HG03575 (cell line): ENCODE measurements around the gene PTPRH.

Source experiments
- ATAC-seq: cut with Tn5 transposase; IDR thresholded peaks from one replicate; pipeline ENCODE4 v1.9.1; 2021; ENCODE audit not compliant: unreplicated experiment, insufficient number of reproducible peaks, low FRiP score; ENCODE audit errors: extremely low read depth

Gene PTPRH

GRCh38 chr19:55146705-55147273, 62.5 kb downstream of the PTPRH start:
- no peak for ATAC-seq

- no peak for ATAC-seq
Measured at GRCh38 chr19:55146078-55146704, 63.1 kb downstream of the PTPRH start.

GRCh38 chr19:55145232-55145631, 64.1 kb downstream of the PTPRH start:
- no peak for ATAC-seq

DNA sequence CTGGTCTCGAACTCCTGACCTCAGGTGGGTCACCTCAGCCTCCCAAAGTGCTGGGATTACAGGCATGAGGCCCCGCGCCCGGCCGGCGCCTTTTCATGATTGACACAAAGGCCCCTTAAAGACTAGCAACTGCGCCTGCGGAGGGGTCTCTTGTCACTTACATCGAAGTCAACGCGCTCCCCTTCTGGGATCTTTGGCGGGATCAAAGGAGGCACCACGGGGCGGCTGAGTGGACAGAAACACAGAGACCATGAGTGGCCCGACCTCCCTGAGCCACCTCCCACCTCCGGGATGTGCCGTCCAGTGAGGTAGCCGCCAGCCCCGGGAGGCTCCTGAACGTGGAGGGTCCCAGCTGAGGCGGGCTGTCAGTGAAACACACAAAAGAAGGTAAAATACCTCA, 67.6 kb downstream of the PTPRH start:
- no peak for ATAC-seq

DNA sequence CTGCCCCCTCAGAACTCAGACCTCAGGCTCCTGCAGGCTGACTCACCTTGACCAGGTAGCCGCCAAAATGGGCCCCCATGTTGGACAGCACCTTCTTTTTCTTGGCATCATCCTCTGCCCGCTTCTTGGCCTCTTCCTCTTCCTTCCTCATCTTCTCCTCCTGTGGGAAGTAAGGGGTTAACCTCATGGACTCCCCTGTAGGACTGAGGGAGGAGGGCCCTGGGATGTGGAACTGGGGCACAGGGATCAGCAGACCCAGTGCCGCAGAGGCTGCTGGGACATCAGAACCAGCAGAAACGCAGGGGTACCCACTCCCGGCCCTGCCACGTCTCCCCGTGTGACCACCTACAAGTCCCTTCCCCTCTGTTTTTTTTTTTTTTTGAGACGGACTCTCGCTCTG, 71.4 kb downstream of the PTPRH start:
- ATAC-seq, result no peak

DNA sequence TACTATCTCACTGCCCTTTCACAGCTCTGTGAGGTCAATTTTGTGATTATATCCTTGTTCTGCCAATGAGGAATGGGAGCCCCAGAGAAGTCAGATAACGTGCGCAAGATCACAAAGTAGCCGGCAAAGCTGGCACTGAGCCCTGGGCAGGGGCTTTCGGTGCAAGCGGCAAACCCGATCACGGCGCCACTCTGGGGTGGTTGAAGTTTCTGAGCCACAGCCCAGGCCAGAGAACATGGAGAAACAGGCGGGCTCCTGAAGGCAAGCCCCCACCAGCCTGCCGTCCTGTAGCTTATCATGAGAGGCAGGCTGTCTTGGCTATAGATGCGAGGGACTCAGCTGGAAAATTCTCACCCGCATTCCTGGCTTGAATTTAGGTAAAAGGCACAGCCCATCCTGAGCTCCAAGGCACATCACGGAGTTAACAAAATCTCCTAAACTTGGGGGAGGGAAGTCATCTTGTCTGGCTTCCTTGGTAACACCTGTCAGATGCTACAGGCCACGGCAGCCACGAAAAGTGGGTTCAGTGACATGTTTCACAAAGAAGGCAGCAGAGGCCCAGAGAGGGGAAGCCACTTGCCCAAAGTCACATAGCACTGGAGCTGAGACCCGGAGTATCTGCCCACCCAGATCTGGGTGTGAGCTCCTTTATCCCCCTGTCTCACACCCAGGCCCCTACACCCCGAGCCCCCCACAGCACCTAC, 72.8 kb downstream of the PTPRH start:
- no peak for ATAC-seq

DNA sequence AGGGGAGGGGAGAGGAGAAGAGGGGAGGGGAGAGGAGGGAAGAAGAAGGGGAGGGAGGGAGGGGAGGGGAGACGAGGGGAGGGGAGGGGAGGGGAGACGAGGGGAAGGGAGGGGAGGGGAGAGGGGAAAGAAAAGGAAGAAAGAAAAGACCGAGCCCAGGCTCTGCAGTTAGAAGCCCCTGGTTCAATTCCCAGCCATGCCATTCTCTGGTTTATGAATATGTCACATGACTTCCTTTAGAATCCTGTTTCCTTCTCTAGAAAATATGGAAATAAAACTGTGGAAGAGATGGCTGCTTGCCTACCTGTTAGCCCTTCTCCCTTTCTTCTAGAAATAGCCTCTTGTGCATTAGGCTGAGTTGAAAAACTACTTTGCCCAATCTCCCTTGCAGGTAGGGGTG, 74.6 kb downstream of the PTPRH start:
- no peak for ATAC-seq

DNA sequence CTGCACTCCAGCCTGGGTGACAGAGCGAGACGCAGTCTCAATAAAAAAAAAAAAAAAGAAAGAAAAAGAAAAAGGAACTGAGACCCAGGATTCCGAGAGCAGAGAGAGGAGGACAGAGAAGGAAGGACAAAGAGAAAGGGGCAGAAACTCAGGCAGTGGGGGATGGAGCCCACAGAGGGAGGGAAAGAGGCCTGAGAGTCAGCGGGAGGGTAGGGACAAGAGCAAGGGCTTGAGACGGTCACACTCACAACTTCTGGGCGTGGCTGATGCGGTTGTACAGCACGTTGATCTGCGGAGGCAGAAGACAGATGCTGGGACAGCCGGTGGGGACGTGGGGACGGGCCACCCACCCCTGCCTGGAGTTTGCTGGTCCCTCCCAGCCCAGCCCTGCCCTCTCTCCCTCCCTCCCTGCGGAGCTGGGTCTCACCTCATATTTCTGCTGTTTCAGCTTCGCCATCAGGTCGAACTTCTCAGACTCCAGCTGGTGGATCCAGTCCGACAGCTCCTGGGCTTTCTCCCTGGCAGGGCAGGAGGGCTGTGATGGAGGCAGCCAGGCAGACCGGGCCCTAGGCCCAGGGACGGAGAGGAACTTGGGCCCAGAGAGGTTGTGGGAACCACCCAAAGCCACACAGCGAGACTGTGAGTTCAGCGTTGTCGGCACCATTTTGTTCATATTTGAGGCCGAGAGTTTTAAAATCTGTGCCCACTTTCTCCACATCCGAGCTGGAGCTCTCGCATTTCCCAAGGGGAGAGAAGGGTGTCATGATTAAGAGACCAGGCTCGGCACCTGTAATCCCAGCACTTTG, 75.5 kb downstream of the PTPRH start:
- no peak for ATAC-seq

DNA sequence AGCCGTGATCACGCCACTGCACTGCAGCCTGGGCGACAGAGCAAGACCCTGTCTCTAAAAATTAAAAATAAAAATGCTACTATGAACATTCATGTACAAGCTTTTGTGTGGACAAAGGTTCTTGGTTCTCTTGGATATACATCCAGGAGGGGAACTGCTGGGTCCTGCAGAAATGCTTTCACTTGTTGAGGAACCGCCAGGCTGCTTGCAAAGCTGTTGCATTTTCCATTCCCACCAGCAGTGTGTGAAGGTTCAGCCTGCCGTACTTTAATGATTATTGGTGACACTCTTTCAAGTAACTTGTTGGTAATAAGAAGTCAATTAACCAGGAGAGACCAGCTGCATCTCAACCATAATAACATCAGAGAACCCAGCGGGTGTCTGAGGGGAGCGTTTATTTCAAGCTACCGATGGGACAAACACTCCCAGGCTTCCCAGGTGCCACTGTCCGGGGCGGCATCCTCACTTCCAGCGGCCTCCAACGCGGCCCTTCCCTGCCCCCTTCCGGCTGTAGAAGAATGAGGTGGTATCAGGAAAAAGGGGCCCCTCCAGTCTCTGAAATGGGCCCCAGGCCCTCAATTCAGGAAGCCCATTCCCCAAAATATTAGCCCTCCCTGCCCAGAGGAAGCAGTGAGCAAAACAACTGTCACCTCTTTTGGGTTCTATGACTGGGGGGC, 76.7 kb downstream of the PTPRH start:
- ATAC-seq, result no peak

DNA sequence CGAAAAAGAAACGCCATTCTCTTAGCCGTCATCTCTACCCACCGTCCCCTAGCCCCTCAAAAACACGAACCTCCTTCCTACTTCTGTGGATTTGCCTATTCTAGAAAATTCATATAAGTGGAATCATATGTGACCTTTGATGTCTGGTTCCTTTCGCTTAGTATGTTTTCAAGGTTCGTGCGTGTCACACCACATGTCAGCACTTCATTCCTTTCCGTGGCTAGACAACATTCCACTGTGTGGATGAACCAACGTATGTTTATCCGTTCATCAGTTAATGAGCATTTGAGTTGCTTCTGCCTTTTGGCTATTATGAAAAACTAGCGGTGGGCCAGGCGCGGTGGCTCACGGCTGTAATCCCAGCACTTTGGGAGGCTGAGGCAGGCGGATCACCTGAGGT, 77.9 kb downstream of the PTPRH start:
- ATAC-seq, result no peak
